Subcutaneous adipose tissue (tissue), 4 donors: Measurements from ENCODE around the gene MT1A. TPM values are rescaled to one million over a fixed set of nuclear protein-coding genes. Genes with fewer than 3 reads are reported as not detected.

Experiments used
- total RNA-seq, 4 donors: library from RNA; depleted of rRNA; stranded (reverse); fragments of >200 nt; gene quantifications; one replicate each; pipeline ENCODE4 v1.1.0, GENCODE V29; 2016
- TF ChIP-seq, protein P1 (sequence below): fragments of 450-650 bp; IDR thresholded peaks from one replicate; pipeline ENCODE4 v1.5.1; 2016; ENCODE audit warnings: low read depth, mild to moderate bottlenecking, control low read depth, antibody characterized with exemption, moderate library complexity

MT1A gene
- total RNA-seq, 4 donors from 2014 or later: 44.4 to 1,063 (median 111) TPM

DNA sequence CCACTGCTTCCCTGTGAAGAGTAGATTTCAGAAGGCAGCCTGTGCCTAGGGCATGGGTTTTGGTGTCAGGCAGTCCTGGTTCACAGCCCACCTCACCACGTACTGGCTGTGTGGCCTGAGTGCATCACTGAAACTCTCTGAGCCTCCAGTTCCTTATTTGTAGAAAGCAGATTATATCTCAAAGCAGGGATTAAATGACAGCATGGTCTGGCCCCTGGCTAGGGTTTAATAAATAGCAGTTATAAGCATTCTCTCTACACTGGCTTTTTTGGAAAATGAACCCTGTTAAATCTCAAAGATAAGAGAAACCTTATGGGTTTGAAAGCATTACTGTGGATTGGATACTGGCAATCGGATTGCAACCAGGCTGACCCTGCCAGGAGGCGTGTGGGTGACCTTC is 8.9 kb upstream of the MT1A start:
- TF ChIP-seq, protein P1, sequence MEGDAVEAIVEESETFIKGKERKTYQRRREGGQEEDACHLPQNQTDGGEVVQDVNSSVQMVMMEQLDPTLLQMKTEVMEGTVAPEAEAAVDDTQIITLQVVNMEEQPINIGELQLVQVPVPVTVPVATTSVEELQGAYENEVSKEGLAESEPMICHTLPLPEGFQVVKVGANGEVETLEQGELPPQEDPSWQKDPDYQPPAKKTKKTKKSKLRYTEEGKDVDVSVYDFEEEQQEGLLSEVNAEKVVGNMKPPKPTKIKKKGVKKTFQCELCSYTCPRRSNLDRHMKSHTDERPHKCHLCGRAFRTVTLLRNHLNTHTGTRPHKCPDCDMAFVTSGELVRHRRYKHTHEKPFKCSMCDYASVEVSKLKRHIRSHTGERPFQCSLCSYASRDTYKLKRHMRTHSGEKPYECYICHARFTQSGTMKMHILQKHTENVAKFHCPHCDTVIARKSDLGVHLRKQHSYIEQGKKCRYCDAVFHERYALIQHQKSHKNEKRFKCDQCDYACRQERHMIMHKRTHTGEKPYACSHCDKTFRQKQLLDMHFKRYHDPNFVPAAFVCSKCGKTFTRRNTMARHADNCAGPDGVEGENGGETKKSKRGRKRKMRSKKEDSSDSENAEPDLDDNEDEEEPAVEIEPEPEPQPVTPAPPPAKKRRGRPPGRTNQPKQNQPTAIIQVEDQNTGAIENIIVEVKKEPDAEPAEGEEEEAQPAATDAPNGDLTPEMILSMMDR: no peak

GRCh38 chr16:56630134-56630533 is 8.3 kb upstream of the MT1A start:
- TF ChIP-seq, protein P1: no peak

GRCh38 chr16:56631197-56631596 is 7.3 kb upstream of the MT1A start:
- TF ChIP-seq, protein P1: no peak

GRCh38 chr16:56631832-56632155 is 6.7 kb upstream of the MT1A start:
- TF ChIP-seq, protein P1: no peak

DNA sequence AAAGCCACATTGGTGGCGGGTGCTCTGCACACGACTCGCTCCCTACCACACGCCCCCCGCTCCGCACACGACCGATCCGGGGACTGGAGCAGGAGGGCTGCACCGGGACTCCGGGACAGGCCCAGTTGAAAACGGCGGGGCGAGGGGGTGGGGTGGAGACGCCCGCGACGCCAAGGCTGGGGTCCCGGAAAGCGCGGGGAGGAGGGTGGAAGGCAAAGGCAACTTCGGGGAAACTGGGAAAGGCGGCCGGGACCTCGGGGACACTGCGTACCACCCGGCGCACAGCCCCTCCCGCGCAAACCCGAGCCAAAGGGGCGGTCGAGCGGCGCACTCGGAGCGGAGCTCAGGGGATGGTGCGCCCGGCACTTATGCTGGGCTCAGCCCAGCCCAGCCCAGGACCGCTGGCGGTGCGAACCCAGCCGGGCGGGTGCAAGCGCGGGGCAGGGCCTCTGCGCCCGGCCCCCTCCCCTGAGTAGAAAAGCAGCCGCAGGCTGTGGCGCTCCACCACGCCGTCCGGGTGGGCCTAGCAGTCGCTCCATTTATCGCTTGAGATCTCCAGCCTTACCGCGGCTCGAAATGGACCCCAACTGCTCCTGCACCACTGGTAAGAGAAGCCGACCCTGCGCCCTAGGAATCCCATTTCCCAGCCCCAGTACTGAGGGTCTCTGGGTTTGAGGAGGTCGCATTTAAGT is 6.2 kb upstream of the MT1A start, which contains the start of gene MT1M:
Gene MT1M, plus strand, starts transcription at position 504 of the 692 bp plus-strand sequence. Its CDS starts 73 bp downstream, at position 577.
- TF ChIP-seq, protein P1: no peak

DNA sequence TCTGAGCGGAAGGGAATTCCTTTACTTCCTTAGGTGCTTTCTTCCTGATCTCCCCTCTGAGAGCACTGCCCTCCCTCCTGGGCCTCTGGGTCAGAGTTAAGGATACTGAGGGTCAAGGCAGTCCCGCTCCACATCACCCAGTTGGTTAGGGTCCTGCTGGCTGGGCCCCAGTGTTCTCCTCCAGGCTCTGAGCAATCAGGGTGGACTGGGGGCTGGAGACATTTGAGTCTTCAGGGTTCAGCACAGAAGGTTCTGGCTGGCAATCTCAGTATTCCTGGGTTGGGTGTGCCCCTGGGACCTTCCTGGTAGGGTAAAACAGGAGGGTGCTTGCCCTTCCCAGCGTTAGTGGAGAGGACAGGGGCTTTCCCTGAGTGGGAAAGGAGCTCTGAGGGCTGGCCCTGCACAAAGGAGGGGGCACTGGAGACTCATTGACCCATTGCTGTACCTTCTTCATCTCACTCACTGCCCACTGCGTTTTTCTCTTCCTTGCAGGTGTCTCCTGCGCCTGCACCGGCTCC is 5.6 kb upstream of the MT1A start:
- TF ChIP-seq, protein P1: no peak

- TF ChIP-seq, protein P1: no peak
Observed at GRCh38 chr16:56633535-56633934, 4.9 kb upstream of the MT1A start.
